Measurements from ENCODE around the gene PLPP3.

PLPP3 gene

DNA sequence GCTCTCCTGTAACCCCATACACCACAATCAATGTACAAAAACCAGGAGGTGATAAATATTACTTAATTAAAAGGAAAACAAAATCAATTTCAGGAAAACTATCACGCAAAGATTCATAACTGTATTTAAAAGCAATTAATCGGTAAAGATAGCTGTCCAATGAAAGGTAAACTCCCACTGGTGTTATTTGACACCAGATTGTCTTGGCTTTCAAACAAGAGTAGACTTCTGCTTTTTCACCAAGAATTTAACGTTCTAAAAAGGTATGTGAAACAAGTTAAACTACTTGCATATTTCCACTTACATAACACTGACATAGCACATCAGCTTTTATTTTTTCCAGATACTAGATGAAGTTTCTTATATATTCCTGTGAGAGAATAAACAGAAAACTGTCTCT is 3.5 kb downstream of the PLPP3 start:
- no peak for DNase-seq

DNA sequence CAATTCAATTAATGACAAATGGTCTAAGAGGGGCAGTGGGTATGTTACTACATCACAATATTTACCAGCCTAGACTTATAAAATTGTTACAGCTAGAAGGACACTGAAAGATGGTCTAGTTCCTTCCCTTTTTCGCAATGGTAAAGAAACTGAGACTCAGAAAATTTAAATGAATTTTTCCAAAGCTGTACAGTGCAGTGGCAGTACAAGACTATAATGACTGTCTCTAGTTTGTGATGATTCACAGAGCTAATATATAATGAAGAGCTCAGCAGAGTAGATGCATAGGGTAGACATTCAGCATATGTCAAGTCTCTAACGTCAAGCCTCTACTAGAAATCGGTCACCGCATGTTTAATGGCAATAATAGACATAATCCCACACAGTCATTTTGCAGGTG is 4.6 kb downstream of the PLPP3 start:
- no peak for DNase-seq

DNA sequence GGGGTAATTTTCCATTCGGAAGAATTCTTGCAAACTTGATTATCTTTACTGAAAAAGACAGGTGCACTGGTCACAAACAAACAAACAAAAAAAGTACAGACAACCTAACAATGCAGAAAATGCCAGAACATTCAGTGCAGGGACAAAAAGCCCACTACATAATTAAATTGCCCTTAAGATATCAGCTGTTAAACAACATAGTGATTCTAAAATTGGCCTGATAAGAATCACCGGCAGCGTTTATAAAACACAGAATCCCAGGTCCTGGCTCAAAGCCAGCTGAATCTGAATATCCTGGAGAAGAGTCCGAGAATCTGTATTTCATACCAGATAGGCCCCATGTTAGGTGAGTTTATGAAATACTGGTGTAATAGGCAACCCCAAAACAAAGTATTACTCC is 6.1 kb downstream of the PLPP3 start:
- DNase-seq, result no peak

DNA sequence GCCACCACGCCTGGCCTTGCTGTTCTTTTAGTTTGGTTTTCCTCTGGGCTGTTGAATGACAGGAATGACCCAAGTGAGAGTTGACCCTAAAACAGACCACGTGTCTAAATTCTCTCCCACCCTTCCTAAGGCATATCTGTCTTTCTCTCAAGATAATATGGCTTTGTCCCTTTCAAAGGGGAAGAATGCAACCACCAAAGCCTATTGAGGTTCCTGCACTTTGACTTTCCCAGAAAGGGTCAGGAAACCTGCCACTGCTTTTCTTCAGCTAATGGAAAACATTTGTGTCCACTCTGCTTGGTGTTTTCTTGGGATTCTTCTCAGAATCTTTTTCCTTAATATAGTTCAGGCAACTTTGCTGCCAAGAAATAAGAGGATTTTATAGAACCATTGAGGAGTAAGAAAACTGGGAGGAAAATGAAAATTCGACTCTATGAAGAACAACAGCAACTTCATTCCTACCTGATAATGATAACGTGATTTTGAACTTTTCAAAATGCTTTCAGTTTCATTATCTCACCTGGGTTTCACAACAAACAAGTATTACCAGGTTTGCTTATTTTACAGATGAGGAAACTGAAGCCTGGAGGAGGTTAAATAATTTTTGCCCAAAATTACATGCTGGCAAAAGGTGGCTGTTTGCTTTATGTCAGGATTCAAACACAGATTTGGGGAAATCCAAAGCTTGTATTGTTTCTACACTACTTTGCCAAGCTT is 6.9 kb downstream of the PLPP3 start:
- DNase-seq, result no peak

DNA sequence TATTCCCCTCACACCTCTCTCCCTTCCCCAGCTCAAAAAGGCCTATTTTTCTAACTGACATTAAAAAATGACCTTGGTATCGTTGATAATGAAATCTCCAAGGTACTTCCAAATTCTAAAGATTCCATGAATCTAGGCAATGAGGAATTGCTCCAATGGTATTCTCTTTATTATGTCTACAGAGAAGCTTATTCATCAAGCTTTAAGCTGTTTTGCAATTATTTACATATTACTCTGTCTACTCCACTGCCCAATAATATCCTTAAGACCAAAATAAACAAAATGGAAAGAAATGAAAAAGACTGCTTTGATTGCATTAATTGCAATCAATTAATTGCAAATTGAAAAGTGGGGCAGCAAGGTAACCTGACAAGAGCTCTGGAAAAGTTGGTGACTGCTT is 7.9 kb downstream of the PLPP3 start:
- DNase-seq, result no peak

DNA sequence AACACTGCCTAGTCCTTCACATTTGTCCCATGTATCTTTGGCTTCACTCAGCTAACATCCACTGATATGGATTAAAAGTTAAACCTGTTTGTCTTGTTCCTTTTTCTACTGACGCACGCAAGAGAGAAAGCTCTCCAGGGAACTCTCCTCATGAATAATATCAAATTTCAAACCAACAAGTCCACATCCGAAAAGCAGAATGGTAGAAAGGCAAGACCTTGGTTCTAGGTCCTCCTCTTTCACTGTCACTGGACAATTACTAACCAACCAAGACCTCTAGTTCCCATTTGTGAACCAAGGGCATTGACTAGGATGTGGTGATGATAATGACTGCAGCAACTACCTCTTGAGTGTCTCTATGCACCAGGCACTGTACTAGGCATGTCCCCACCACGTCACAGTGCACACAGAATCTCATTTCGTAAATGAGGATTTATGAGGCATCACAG is 8.4 kb downstream of the PLPP3 start:
- DNase-seq, result no peak

DNA sequence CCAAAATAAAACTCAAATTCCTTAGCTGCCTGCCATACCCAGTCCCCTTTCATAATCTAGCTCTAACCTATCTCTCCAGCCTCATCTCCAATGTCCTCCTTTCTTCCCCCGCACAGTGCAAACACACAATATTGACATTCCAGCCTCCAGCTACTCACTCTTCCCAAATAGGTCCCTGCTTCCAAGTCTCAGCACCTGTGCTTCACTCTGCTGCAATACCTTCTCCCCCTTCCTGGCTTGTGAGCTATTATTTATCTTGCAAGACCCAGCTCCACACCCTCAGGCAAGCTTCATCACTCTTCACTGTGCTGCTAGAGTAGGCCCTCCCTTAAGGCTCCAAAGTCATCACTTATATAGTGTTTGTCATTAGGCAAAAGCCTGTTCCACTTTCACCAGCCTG is 9.7 kb downstream of the PLPP3 start:
- DNase-seq, result peak; percentile 48 to 59

DNA sequence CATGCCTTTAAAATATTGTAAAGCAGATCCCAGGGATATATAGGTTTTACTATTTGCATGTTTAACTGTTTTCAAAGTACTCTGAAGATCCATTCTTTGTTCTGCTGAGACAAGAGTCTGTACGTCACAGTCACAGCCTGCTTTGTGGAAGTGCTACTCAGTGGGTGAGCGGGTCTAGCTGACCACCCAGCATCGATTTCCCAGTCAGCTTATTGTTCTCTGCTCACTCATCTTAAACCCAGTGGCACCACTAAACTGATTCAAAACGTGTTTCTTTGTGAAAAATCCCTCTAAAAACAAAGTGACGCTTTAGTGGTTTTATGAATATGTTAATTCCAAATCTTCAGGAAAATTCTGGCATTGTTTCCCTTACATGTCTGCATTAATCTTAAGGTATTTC is 12.4 kb downstream of the PLPP3 start:
- DNase-seq, result no peak

DNA sequence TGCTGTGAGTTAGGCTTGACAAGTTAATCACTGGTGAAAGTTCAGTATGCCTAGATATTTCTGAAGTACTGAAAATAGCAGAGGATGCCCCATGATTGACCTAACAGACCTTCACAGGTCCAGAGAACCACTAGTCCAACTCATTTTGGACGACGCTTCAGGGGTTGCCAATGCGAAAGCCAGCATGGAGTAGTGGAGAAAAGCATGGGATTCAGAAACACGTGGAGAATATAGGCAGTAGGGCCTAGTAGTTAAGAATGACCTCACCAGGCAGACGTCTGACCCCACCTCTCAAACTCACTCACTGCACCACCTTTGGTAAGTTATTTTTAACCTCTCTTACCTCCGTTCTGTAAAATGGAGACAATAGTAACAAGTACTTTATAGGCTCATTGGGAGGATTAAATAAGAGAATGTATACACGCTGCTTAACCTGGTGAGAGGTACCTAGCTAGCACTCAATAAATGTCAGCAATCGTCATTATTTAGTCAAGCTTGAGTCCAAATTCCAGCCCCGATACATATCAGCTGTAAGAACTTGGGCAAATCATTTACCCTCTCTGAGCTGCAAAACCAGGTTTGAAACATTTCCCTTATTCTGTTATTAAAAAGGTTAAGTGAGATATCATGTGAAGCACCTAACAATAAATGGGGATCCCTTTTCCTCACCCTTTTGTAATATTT is 13.2 kb downstream of the PLPP3 start:
- DNase-seq, result no peak

DNA sequence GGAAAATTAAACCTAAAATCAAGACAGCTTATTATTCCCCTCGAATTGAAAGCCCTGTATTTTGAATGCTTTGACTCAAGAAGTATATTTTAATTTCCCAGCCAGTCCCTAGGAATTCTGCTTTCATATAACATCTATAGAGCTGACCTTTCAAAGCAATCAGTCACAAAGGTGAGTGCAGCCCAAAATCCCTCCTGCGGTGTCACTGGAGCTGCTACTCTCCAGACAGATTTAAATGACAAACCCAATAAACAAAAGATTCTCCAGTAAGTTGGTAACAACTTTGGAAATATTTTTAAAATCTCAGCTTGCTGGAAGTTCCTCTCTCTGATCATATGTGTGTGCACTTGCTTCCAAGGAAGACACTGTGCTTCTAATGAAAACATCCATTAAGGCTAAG is 14.7 kb downstream of the PLPP3 start:
- no peak for DNase-seq

DNA sequence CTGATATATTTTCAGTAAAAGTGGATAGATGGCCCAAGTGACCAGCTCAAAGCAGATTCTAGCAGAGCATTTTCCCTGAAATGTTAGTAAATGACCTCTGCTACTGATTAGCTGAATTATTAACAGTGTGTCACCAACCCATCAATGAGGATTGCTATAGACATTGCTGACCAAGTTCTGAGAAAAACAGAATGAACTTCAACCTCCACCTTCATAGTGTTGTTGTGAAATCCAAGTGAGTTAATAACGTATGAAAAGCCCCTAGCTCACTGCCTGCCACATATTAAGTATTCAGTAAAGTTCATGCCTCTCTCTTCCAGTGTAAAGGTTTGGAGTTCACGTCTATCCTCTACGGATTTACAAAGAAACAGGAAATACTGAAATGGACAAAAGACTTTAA is 15.8 kb downstream of the PLPP3 start:
- no peak for DNase-seq

DNA sequence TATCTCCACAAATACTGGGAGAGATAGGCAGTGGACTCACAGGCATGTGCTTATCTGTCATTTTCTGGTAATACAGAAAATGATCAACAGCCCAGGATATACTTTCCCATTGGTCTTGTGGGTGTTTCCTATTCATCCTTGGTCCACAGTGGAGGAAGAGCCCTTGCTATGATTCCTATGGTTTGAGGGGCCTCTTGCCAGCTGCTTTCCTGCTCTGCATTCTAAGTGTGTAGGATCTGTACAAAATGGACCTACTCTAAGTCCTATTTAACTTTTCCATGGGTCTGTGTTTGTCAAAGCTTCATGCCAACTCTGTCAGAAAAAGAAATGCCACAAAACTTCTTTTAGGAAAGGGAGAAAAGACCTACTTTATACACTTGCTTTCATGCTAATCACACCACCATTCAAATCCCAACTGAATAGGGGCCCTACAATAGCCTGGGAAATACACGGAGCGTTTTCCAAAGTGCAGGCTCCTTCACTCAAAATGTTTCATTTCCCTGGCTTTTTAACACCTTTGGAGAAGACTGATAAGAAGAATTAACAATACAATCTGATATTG is 16.4 kb downstream of the PLPP3 start:
- no peak for DNase-seq

DNA sequence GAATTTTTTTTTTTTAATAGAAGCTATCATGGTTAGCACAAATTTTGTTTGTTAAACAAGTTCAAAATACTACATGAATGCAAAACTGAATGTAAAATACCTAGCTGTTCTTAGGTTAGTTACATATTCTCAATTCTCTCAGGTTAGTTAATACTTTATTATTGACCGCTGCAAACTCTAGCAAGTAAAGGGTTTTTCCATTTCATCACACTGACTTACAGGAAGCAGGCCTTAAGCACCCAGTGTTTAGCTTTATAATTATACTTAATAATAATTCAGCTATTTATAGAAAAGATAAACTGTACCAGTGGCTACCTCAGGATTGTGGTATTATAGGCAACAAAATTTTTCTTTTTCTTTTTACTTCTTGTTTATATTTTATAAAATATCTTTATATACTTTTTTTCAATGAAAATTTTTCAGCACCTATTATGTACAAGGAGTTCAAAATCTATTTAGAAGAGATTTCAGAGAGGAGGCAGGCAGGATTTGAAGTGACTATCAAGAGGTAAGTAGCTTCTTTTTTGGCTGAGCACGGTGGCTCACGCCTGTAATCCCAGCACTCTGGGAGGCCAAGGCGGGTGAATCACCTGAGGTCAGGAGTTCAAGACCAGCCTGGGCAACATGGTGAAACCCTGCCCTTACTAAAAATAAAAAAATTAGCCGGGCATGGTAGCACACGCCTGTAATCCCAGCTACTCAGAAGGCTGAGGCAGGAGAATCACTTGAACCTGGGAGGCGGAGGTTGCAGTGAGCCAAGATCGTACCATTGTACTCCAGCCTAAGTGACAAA is 17.9 kb downstream of the PLPP3 start:
- no peak for DNase-seq

DNA sequence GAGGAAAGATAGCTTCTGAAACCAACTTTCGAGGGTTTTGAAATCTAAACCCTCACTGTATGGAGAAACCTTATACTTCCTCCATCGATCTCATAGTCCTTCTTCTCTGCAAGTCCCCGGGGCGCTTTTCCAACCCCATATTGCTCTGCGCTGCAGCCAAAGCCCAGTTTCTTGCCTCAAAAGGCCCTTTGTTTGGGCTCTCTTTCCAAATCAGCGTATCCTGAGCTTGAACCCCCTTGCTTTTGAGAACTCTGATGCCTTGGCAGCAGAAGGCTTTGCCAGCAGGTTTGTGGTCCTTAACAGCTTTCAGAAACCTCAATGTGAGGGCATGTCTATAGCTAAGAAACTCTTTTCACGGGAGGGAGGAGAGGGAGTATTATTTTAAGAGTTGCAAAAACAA is 21.6 kb downstream of the PLPP3 start:
- no peak for DNase-seq

DNA sequence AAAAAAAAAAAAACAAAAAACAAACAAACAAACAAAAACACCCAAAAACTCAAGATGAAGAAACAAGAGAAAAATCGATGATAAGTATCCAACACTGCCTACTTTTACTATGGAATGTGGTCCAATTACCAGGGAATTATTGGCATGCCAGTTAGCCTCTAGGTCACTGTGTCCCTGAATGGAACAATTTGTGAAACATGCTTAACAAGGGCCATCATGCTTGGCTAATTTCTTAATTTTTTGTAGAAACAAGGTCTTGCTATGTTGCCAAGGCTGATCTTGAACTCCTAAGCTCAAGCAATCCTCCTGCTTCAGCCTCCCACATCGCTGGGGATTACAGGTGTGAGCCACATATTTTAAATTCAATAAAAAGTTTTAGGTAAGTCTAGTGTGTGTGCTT is 23.9 kb downstream of the PLPP3 start:
- no peak for DNase-seq

DNA sequence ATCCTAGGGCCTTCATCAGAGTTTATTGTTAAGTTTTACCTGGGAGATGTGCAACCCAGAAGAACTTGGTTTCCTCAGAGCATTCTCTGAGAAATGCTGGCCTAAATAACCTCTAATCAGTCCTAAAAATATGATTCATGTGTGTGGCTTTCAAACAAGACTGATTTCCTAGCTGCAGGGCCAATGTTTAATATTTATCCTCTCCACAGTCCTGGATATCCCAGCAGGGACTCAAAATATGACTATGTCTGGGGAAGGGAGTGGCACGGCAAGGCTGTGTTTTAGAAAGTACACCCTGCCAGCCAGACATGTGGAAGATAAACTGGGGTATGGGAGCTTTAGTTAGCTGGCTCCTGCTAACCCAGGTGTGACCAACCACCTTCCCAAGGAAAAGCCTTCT is 26.3 kb downstream of the PLPP3 start:
- no peak for DNase-seq

DNA sequence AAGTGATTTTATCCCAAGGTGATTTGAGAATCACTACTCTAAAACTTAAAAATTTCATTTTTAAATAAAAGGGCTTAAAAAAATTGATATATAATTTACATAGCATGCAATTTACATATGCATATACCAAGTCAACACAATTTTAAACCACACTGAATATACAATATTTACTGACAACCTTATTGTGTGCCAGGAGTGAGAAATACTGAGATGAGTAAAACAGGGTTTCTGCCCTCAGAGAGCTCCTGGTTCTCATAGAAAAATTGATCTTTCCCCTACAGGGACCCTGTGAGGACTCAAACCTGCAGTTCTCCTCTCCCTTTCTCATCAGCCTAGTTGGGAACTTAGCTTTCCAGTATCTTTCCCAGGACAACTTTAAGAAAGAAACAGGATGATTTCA is 27.0 kb downstream of the PLPP3 start:
- no peak for DNase-seq

DNA sequence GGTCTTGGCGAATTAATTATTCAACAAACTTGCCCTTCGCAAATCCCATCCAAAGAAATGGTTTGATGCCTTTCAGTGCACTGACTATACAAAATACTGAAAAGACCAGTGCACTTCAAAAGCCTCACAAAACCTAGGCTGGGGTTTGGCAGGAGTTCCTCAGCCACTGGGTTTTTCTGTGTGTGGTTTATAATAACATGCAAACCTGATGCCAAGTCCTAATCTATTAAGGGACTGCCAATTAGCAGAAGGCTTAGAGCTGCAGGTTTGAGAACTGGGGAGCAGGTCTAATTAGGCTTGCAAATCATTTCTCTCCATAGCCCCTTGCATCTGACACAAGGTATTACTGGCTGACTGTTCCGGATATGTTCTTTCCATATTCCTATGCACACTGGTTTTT is 27.7 kb downstream of the PLPP3 start:
- DNase-seq, result no peak

DNA sequence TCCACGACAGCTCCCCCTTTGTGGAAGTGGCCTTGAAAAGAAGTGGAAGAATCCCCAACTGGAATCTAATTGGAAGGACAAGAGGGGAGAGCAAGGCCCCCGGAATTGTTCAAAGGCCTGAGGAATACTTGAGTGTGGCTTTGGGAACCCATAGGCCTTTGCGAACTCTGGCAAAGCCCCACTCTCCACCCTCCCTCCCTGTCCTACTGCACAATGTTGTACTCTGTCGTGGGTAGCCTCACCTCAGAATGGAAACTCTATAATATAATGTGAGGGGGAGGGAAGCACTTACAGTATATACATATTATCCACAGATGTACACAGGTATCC is 28.5 kb downstream of the PLPP3 start:
- no peak for DNase-seq

DNA sequence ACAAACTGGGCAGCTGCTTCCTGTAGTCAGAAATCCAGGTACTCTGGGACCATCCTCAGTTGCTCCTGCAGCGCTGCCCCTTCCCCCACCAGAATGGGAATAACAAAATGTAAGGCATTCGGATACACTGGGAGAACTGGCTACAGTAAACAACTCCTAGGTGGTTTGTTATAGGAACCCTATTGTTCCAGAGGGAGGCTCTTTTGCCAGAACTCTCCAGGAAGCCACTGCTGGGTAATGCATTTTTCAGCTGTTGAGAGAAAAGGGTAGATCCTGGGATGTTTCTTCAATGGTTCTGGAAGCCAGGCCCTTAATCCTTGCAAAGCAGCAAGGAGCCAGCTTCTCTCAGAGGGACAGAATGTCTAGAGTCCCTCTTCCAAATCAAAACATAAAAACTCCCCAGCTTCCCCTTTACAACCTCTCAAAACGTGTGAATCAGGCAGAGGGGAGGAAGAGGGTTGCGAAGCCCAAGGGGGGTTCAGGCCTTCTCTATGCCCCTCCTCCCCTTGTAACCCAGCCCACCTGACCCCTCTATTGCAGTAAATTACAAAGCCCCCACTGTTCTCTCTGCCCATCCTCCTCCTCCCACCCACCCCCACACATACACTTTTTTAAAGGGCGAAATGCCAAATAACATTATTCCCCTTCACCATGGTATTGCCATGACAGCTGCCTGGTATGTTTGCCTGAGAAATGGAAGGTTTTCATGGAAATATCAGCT is 29.1 kb downstream of the PLPP3 start:
- no peak for DNase-seq

DNA sequence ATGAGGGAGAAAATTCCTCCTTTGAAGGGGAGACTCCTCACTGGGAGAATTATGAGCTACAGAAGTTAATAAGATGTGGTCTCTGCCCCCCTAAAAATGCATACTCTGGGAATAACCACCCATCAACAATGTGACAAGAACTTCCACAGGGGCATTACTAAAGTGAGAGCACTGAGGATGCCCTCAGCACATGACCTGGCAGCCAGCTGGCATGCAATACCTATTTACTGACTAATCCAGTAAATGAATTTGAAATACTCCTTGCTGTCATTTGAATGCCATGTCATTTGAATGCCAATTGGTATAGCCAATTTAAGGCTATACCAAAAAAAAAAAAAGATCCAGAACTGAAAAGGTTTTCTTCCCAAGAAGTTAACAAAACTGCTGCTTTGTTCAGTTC is 30.8 kb downstream of the PLPP3 start:
- DNase-seq, result no peak

DNA sequence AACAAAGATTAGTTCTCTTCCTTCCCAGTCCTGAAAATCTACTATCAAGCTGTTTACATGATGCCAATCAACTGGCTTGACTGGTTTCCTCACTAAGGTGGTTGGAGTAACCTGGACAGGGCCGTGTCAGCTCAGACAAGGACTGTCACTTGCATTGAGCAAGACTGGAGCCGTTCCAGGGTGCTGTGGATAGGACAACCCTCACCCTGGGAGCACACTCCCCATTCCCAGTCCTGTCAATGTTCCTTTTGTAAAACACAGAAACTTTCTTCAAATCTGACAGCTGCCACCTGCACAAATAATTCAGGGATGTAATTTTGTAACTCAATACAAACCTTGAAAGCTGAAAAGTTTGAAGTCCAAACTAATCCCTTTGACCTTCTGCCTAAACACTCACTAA is 31.4 kb downstream of the PLPP3 start:
- no peak for DNase-seq

DNA sequence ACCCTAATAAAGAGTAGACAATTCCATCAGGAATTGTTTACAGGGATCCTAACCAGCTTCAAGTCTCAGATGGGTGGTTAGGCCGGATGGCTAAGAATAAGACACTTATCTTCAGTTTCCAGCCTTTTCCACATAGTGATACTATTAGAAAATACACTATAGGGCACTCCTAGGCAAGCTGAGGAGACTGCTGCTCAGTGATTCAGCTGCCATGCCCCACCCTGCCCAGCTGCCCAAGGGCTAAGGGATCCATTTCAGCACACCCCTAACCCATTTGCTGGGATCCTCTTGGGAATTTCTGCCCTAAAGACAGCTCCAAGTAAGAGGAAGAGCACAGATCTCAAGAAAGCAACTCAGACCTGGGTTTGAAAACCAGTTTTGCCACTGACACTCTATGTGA is 31.9 kb downstream of the PLPP3 start:
- DNase-seq, result no peak

Measured in SHP77 (cell line).